NCI-H748 (cell line): ENCODE measurements around the gene TEKT4.
"Not testable (repeated sequence)": the region's sequence is repeated elsewhere in the genome, so short reads cannot be mapped to it uniquely, and the experiment has no call there.

ENCODE experiments used
- DNase-seq: peaks from one replicate; lab custom pipeline; 2025; ENCODE audit not compliant: unreplicated experiment; lab: John Stamatoyannopoulos, UW

TEKT4 gene, protein sequence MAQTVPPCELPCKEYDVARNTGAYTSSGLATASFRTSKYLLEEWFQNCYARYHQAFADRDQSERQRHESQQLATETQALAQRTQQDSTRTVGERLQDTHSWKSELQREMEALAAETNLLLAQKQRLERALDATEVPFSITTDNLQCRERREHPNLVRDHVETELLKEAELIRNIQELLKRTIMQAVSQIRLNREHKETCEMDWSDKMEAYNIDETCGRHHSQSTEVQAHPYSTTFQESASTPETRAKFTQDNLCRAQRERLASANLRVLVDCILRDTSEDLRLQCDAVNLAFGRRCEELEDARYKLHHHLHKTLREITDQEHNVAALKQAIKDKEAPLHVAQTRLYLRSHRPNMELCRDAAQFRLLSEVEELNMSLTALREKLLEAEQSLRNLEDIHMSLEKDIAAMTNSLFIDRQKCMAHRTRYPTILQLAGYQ

DNA sequence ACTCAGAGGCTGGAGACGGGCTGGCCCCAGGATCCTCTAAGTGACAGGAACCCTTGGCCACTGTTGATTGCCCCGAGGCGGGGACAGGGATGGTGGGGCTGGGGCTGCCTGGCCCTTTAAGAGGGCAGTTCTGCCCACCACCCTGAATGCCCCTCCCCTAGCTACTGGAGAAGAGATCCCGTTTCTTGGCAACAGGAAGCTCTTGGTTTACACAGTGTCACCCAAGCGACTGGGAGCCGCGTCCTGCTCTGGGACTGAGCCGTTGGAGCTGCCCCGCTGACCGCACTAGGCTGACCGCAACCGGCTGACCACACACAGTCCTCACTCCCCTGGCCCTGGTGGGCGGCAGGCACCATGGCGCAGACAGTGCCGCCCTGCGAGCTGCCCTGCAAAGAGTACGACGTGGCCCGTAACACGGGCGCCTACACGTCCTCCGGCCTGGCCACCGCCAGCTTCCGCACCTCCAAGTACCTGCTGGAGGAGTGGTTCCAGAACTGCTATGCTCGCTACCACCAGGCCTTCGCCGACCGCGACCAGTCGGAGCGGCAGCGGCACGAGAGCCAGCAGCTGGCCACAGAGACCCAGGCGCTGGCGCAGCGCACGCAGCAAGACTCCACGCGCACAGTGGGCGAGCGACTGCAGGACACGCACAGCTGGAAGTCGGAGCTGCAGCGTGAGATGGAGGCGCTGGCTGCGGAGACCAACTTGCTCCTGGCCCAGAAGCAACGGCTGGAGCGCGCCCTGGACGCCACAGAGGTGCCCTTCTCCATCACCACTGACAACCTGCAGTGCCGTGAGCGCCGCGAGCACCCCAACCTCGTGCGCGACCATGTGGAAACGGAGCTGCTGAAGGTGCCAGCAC is at the start of gene TEKT4:
Gene TEKT4 (plus strand): TSS at position 205 of the 862 bp plus-strand sequence. CDS start 150 bp downstream, at position 355.
- peak; percentile 57 for DNase-seq

DNA sequence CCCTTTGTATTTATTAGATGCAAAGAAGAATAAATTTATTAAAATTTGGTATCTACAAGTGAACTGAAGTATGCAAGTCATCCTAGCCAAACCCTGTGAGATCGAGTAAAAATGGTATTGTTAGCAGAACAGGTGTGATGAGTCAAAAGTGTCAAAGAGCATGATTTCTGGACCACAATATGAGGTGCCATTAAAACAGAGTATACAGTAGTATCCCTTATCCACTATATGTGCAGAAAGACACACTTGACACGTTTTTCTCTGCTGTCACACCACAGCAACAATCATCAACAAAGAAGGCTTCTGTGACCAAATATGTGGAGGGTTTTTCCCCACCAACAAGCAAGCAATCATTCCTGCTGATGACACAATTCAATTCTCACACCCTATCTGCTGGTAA is 32.0 kb upstream of the TEKT4 start:
- DNase-seq, result not testable (repeated sequence)

DNA sequence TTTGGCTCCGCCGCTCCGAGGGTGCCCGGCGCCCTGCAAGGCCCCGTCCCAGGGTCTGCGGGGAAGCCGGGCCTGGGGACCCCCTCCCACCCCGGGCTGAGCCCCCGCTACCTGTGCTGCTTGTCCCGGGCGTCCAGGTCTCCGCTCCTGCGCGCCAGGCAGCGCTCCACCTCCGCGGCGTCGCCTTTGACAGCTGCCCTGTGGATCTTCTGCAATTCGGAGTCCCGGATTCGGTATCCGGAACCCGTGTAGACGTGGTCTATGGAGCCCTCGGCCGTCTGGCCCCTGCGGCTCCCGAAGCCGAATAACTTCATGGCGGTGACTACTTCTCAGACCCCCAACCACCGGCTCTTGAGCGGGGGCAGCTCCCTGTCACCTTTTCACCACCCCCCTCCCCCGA is 14.4 kb upstream of the TEKT4 start:
- DNase-seq, result peak; percentile 9

DNA sequence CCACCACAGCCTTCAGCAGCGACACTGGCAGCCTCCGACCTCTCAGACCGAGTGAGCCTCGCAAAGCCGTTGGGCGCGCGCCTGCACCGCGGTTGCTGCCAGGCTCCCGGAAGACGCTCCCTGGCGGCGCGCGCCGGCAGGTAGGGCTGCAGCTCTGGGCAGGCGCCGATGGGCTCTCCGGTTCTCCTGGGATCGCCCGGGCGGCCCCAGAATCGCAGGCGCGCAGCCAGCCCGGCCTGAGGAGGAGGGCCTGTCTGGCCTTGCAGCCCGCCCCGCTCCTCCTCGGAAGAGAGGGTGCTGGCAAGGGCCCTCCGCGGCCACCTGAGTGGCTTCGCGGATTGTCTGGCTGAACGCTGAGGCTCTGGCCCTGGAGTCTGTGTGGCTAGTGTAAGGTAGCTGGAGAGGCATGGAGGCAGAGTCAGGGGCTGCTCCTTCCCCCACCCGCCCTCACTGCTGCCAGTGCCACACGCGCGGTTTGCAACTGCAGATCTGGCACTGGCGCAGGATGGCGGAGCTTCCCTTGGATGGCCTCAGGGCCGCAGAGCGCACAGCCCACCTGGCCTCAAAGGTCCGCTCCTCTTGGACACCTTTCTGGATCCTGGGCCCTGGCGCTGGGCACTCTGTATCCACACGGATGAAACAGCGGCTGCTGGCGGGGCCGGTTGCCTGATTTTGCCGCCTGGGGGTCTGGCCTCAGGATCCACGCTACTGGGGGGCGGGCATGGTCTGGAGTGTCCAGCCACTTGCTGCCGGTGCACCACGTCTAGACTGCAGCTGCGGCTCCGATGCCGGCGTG is 13.7 kb upstream of the TEKT4 start:
- peak; percentile 61 for DNase-seq

DNA sequence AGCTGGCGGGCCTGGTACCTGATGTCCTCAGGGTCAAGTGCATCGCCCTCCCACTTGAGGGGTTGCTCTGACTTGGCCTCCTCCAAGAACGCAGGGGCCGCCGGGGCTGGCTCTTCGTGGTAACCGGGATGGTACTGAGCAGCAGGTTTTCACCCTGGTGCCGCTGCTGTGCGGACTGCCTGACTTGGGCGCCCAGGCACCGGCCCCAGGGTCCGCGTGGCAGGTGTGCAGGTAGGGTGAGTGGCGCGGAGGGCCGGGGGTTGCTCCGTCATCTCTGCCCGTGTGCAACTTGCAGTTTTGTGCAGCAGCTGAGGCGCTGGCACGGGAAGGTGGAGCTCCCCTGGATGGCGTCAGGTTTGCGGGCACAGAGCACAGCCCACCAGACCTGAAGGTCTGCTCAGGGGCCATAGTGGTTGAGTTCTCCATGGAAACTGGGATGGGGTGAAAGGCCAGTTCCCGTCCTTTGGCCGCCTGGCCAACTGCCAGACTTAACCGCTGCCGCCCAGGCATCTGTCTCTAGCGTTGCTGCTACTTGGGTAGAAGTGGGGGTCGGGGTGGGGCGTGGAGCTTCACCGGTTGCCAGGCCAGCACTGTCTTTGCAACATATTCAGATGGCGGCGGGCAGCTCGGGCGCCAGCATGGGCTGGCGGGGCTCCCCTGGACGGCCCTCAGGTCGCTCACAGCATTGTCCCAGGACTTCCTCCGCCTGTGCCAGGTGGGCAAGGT is 12.9 kb upstream of the TEKT4 start:
- DNase-seq, result not testable (repeated sequence)

DNA sequence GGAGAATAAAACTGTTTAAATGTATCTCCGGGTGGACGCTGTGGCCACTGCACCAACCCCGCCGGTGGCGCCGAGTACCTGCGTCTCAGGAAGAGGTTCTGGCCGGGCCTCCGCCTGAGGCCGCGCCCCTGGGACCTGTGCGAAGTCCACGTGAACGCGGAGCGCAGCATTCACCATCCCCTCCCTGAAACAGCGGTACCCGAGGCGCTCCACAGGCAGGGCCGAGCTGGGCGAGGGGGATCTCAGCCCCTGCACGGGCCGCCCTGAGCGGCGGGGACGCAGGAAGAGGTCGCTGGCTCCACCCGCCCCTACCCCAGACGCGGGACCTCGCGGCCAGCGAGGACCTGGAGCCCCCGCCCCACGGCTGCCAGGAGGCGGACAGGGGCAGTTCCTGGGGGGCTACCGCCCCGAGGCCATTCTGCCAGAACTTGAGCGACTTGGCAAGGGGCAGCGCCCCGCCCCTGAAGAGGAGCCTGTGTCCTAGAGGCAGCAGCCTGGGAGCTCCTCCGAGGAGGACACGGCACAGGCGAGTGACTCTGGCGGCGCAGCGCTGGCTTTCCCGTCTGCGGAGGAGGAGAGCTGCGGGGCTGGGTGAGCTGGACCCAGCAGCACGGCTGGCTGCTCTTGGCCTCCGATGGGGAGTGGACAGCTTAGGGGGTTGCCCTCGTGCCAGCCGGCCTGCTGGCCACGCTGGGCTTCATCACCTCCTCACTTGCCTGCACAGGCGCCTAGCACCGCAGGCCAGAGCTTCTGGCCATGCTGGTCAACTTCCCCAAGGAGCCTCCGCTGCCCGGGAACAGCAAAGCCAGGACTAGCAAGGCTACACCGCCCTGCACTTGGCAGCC is 9.7 kb upstream of the TEKT4 start:
- DNase-seq, result peak; percentile 57

DNA sequence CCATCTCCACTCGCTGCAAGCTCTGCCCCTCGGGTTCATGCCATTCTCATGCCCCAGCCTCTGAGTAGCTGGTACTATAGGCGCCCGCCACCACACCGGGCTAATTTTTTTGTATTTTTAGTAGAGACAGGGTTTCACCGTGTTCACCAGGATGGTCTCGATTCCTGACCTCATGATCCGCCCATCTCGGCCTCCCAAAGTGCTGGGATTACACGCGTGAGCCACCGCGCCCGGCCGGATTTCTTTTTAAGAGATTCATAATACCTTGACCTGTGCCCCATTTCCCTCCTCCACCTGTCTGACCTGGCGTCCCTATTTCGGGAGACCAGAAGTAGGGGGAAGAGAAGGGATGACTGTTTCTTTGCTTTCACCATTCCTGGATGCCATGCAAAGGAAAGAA is 8.3 kb upstream of the TEKT4 start:
- DNase-seq, result not testable (repeated sequence)

DNA sequence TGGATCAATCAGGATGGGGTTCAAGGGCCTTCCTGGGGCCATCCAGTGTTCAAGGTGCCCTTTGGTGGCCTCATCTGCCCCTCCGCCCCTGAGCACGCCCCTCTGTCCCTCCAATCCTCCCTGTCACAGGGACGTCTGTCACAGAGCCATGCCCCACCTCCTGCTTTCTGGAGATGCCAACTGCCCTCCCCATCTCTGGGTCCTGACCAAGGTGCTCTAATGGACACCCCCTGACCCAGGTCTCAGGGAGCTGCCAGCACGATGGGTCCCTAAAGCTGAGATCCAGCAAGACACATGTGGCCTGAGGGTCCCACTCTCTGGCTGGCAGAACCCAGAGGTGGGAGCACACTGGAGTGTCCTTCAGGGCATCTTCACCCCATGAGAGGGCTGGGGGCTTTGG is 2.1 kb upstream of the TEKT4 start:
- DNase-seq, result no peak

DNA sequence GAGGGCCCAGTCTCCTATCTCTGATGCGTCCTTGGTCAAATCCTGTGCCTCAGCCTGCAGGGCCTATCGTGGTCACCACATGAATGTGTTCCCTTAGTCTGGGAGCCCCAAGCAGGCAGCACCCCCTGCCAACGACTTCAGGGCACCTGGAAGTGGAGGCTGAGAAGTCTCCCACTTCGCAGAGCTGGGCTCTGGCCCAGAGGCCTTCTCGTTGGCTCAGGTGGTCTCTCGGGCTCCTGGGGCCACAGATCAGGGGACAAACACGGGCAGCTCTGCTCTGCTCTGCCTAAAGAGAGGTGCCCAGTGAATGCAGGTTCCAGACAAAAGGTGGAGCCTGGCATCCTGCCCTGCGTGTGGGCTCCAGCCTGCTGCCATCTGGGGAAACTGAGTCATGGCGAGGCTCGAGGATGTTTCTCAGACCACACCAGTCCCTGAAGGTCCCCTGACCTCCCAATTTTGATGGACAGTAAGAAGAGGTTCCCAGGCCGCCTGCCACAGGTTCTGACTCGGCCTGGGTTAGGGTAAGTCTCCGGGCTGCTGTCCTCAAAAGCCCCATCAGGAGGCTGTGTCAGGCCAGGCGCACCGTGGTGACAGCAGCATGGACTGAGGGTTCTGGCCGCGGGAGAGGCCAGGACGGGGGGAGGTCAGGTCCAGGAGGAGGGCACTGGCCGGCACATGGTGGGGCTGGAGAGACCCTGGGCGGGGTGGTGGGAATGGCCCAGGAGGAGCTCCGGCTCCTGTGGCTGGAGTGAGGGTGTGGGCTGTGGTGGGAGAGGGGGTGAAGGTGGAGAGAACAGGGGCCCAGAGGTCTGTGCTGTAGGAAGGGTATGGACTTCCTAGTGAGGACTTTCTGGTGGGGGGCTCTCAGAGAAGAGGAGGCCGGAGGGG is 1.4 kb upstream of the TEKT4 start:
- no peak for DNase-seq

DNA sequence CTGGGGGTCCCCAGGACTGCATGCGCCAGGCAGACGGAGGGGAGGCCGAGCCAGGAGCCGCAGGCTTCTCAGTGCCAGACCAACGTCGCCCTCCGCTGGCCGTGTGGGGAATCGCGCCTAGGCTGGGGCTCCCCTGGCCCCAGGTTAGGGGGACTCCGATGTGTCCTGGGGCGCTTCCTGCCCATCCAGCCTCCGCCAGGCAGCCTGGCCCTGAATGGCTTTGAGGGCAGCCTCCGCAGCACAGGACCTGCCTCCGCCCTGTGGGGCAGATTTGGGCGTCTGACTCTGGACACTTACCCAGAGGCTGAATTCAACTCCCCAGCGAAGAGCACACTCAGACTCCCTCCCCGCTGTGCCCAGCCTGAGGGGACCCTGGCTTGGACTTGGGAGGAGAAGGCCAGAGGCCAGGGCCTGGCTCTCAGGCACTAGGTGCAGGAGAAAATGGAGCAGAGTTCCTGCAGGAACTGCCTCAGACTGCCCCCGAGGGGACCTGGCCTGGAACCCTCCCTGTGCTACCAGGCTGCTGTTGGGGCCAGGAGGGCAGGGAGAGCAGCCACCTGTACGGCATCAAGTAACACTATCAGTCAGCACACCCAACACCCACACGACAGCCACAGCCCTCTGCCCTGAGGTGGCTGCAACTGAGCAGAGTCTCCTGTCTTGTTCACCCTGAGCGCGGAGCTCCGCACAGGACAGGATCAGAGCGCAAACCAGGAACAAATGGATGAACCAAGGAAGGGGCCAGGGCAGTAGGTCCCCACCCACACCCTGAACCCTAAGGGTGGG is 597 bp upstream of the TEKT4 start:
- DNase-seq, result peak; percentile 3

DNA sequence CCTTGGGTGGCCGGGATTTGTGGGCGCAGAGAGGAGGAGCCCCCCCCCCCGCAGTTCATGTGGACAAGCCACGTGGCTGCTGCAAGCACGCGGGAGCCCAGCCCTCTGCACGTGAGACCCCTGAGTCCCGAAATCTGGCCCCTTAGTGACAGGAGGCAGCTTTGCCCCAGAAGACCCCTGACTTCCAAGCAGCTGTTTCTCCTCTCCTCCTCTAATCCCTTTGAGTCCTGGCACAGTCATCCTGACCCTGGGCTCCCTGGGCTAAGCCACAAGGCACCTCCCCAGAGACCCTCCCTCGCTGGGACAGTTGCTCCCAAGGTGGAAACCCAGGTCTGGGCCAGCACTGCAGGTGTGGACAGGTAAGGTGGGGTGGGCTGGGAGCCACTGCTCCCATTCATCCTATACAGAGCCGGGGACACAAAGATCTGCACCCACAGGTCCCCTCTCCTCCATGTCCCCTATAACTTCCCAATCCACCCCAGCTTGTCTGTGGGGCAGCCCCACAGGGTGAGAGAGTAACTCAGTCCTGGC is 923 bp downstream of the TEKT4 start:
- DNase-seq, result no peak

DNA sequence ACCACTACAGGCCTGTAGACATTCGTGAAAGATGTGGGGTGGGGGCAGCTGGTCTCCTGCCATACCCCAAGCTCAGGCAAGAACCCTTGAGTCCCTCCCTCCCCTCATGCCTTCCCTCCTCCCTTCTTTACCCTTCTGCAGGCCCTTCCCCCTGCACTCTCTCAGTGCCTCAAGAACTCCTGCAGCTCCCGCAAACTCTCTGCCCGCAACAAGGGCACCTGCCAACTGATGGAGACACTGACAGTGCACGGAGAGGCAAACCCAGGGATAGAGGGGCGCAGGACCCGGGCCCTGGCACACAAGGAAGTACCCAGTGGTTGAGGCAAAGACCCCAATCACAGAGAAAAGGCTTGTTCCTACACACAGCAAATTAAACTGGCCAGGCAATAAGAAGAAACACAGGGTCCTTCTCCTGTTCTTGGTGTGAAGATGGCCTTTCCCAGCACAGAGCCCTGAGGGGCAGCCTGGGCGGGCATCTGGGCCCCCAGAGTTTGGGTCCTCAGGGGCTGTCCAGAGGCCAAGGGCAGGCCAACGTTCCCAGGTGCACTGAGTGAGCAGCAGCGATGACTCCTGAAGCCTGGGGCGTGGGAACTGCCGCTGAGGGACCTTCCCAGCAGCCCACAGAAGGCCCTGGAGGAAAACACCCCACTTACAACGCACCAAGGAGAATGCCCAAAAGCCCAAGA is 1.6 kb downstream of the TEKT4 start:
- DNase-seq, result no peak

DNA sequence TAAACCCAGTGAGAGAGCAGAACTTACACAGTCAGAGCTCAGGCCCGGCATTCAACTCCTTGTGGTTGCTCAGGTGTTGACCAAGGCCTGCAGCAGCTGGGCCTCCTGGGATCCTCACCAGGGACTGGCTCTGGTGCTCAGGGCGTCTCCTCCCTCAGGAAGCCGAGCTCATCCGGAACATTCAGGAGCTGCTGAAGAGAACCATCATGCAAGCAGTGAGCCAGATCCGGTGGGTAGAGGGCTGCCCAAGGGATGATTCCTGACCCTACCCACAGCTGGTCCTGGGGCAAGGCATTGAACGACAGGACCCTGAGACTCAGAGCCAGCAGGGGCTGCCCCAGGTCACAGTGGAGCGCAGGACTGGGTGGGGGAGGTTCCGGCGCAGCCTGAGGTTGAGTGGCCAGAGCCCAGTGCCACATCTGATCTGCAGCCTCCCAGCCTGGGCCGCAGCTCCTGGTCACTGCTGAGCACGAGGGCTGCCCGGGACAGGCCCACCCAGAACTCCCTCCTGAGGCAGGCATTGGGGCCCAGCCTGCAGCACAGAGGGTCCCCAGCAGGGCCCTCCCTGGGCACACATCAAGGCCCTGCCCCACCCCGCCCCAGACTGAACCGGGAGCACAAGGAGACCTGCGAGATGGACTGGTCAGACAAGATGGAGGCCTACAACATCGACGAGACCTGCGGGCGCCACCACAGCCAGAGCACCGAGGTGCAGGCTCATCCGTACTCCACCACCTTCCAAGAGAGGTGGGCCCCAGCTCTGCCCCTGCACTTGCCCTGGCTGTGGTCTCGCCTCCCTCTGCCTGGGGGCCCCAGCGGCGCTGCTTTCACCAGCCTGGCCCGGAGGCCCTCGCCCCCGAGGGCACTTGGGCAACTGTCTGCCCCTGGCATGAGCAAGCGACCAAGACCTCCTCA is 2.4 kb downstream of the TEKT4 start:
- DNase-seq, result no peak

DNA sequence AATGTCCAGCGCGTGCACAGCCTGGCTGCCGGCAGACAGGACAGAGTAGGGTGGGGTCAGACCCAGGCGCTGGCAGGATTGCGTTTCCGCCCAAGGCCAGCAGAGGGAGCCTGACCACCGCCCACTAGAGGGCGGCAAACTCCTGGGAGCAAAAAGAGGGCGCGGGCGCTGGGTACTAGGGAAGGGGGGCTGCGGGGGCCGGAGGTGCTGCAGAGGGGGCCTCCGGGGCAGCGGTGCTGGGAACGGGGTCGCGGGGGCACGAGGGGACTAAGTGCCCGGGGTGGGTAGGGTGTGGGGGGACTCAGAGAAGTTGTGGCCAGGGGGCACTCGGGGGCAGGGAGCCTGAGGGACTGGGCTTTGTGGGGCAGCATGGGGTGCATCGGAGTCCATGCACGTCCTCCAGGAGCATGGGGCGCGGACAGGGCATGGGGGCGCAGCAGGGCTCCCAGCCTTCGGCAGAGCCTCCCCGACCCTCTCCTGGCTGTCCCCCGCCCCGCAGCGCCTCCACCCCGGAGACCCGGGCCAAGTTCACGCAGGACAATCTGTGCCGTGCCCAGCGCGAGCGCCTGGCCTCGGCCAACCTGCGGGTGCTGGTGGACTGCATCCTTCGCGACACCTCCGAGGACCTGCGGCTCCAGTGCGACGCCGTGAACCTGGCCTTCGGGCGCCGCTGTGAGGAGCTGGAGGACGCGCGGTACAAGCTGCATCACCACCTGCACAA is 3.2 kb downstream of the TEKT4 start:
- DNase-seq, result peak; percentile 69

DNA sequence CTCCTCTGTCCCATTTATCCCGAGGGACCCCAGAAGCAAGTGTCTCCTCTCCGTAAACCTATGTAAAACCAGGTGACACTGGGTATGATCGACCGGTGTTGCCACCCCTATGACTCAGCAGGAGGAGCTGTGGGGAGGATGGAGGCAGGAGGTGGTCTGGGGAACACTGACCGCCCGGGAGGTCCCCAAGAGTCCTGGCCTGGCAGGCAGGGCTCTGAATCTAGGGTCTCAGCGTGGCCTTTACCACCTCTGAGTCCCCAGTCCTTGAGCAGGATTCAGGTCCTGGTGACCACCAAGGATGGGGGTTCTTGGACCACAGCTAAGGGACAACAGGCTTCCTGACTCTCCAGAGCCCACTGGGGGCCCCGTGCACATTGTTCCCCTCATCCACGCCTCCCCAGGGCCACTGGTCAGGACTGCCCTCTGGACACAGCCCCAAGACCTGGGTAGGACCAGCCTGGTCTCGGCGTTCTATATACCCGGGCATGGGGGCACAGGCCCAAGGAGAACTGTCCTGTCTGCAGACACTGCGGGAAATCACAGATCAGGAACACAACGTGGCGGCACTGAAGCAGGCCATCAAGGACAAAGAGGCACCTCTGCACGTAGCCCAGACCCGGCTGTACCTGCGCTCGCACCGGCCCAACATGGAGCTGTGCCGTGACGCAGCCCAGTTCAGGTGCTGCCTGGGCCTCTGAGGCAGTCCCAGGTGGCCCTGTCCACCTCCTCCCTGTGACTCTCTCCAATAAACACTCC is 4.0 kb downstream of the TEKT4 start:
- DNase-seq, result no peak
